ENCODE data around the gene CD300A. TPM values are rescaled to one million over a fixed set of nuclear protein-coding genes. Genes with fewer than 3 reads are reported as not detected.
A peak's percentile ranks its signal among the peaks of the same experiment; 100 is the strongest.
"Not testable (repeated sequence)": the region's sequence is repeated elsewhere in the genome, so short reads cannot be mapped to it uniquely, and the experiment has no call there.

CD300A gene
- total RNA-seq, 1 donor from 2014 or later: 17.5 TPM

- Histone ChIP-seq H3K27ac (no peak overlapping the region), H3K36me3 (peaks cover 8% of the 10 kb centered on the region), H3K4me3 (no peak overlapping the region), H3K27me3 (peaks cover 7% of the 10 kb centered on the region), H3K9me3 (no peaks in the 10 kb centered on the region), H3K4me1 (peaks cover 4% of the 10 kb centered on the region)
- intact Hi-C loops (cut with DNase I): no loop called here
- TF ChIP-seq CTCF (IDR thresholded peaks at IDR 0.05): no peak
- DNase-seq: no peak
- no peak for ATAC-seq
Observed at GRCh38 chr17:74480290-74480689, 13.9 kb downstream of the CD300A start.

GRCh38 chr17:74481621-74482020, 15.2 kb downstream of the CD300A start:
- H3K4me3 ChIP-seq: no peak overlapping the region
- TF ChIP-seq CTCF (IDR thresholded peaks at IDR 0.05): no peak
- no peak overlapping the region for H3K27ac ChIP-seq
- no peak for DNase-seq
- H3K27me3 ChIP-seq: peaks cover 7% of the 10 kb centered on the region
- no peaks in the 10 kb centered on the region for H3K9me3 ChIP-seq
- intact Hi-C loops (cut with DNase I): no loop called here
- peaks cover 8% of the 10 kb centered on the region for H3K36me3 ChIP-seq
- ATAC-seq: no peak
- peaks cover 4% of the 10 kb centered on the region for H3K4me1 ChIP-seq

- intact Hi-C loops (cut with DNase I): no loop called here
- ATAC-seq (no peak), DNase-seq (peak; percentile 37)
- no peak overlapping the region for H3K27ac ChIP-seq
- peaks cover 7% of the 10 kb centered on the region for H3K27me3 ChIP-seq
- no peaks in the 10 kb centered on the region for H3K9me3 ChIP-seq
- H3K4me1 ChIP-seq: no peaks in the 10 kb centered on the region
- H3K4me3 ChIP-seq: no peak overlapping the region
- peaks cover 8% of the 10 kb centered on the region for H3K36me3 ChIP-seq
- TF ChIP-seq CTCF (IDR thresholded peaks at IDR 0.05): no peak
Observed at GRCh38 chr17:74484066-74484465, 17.6 kb downstream of the CD300A start.

GRCh38 chr17:74485022-74485743, 18.7 kb downstream of the CD300A start:
- DNase-seq (no peak), ATAC-seq (no peak)
- Histone ChIP-seq H3K9me3 (no peaks in the 10 kb centered on the region), H3K36me3 (peaks cover 8% of the 10 kb centered on the region), H3K4me3 (no peak overlapping the region), H3K27me3 (peaks cover 7% of the 10 kb centered on the region), H3K27ac (no peak overlapping the region), H3K4me1 (no peaks in the 10 kb centered on the region)
- intact Hi-C loops (cut with DNase I): no loop called here
- TF ChIP-seq CTCF (IDR thresholded peaks at IDR 0.05): no peak

- H3K9me3 ChIP-seq: no peaks in the 10 kb centered on the region
- ATAC-seq (no peak), DNase-seq (peak; percentile 19)
- no peak for TF ChIP-seq CTCF (IDR thresholded peaks at IDR 0.05)
- intact Hi-C loops (cut with DNase I): no loop called here
- H3K36me3 ChIP-seq: peaks cover 8% of the 10 kb centered on the region
- H3K4me3 ChIP-seq: no peak overlapping the region
- peaks cover 7% of the 10 kb centered on the region for H3K27me3 ChIP-seq
- no peak overlapping the region for H3K27ac ChIP-seq
- H3K4me1 ChIP-seq: no peaks in the 10 kb centered on the region
Observed at GRCh38 chr17:74485841-74486240, 19.4 kb downstream of the CD300A start.

- peaks cover 11% of the 10 kb centered on the region for H3K27me3 ChIP-seq
- H3K4me3 ChIP-seq; H3K4me1 ChIP-seq; H3K36me3 ChIP-seq; ATAC-seq; intact Hi-C loops (cut with DNase I); H3K9me3 ChIP-seq; H3K27ac ChIP-seq: not testable (repeated sequence)
- DNase-seq: peak; percentile 21
Observed at GRCh38 chr17:74488276-74488675, 21.8 kb downstream of the CD300A start.
